HT-29 (cell line): ENCODE results near the gene C3. TPM values are rescaled to one million over a fixed set of nuclear protein-coding genes. Genes with fewer than 3 reads are reported as not detected.
"Not testable (repeated sequence)": the region's sequence is repeated elsewhere in the genome, so short reads cannot be mapped to it uniquely, and the experiment has no call there.

ENCODE experiments used
- DNase-seq: peaks from one replicate; pipeline ENCODE4 v3.0.0-alpha.2; 2015; ENCODE audit warnings: low spot score
- total RNA-seq: library from RNA; depleted of rRNA; stranded (reverse); fragments of >200 nt; shearing (Covaris generic); gene quantifications from 2 replicates; pipeline ENCODE4 v1.2.3, GENCODE V29; 2014

The C3 gene
- total RNA-seq, 1 experiment from 2014 or later: 0.64 TPM

- DNase-seq: no peak
Measured at GRCh38 chr19:6664916-6665315, 55.5 kb downstream of the C3 start.

- no peak for DNase-seq
Measured at GRCh38 chr19:6663236-6664201, 56.9 kb downstream of the C3 start.

- no peak for DNase-seq
Measured at GRCh38 chr19:6662702-6663101, 57.7 kb downstream of the C3 start.

- DNase-seq: not testable (repeated sequence)
Measured at GRCh38 chr19:6661509-6662244, 58.8 kb downstream of the C3 start.

- DNase-seq: no peak
Measured at GRCh38 chr19:6660930-6661329, 59.5 kb downstream of the C3 start.

- DNase-seq: not testable (repeated sequence)
Measured at GRCh38 chr19:6656390-6656789, 64.1 kb downstream of the C3 start.

- DNase-seq: no peak
Measured at GRCh38 chr19:6654347-6655310, 65.8 kb downstream of the C3 start.

GRCh38 chr19:6652805-6653094, 67.7 kb downstream of the C3 start:
- DNase-seq: no peak

- no peak for DNase-seq
Measured at GRCh38 chr19:6651965-6652804, 68.3 kb downstream of the C3 start.

GRCh38 chr19:6649185-6649584, 71.3 kb downstream of the C3 start:
- no peak for DNase-seq

GRCh38 chr19:6648141-6648715, 72.2 kb downstream of the C3 start:
- DNase-seq: no peak

GRCh38 chr19:6644796-6645195, 75.7 kb downstream of the C3 start:
- no peak for DNase-seq

- not testable (repeated sequence) for DNase-seq
Measured at GRCh38 chr19:6640333-6640732, 80.1 kb downstream of the C3 start.

- DNase-seq: no peak
Measured at GRCh38 chr19:6639439-6639838, 81.0 kb downstream of the C3 start.

GRCh38 chr19:6633456-6633813, 87.0 kb downstream of the C3 start:
- DNase-seq: not testable (repeated sequence)

GRCh38 chr19:6632747-6633455, 87.5 kb downstream of the C3 start:
- DNase-seq: peak; percentile 72

- peak; percentile 73 for DNase-seq
Measured at GRCh38 chr19:6632002-6632621, 88.3 kb downstream of the C3 start.
